OCI-LY1 (cell line): ENCODE results near the gene ZKSCAN3.

ENCODE experiments used
- H2AFZ ChIP-seq: fragments of 200-600 bp; sonication (generic), shearing (Covaris generic); 2 replicates; pipeline ENCODE4 v1.6.0; 2014; ENCODE audit warnings: antibody characterized with exemption, mild to moderate bottlenecking, low read length
- H3F3A ChIP-seq: fragments of 200-600 bp; sonication (generic), shearing (Covaris generic); 2 replicates; pipeline ENCODE4 v1.6.0; 2014; ENCODE audit warnings: mild to moderate bottlenecking, antibody characterized with exemption, low read length, moderate library complexity; ENCODE audit not compliant: insufficient read depth
- H3K27ac ChIP-seq: fragments of 200-600 bp; sonication (generic); 2 replicates; pipeline ENCODE4 v1.5.1; 2014; ENCODE audit warnings: low read length, mixed run types, mild to moderate bottlenecking, low read depth; ENCODE audit not compliant: poor library complexity, severe bottlenecking
- H3K27me3 ChIP-seq: fragments of 200-600 bp; sonication (generic); 2 replicates; pipeline ENCODE4 v1.6.0; 2014; ENCODE audit warnings: antibody characterized with exemption, mild to moderate bottlenecking, low read length, moderate library complexity; ENCODE audit not compliant: insufficient read depth
- H3K36me3 ChIP-seq: fragments of 200-600 bp; sonication (generic); 2 replicates; pipeline ENCODE4 v1.6.1; 2014; ENCODE audit warnings: mild to moderate bottlenecking, antibody characterized with exemption, low read length, moderate library complexity, mixed read lengths; ENCODE audit not compliant: insufficient read depth
- H3K4me1 ChIP-seq: fragments of 200-600 bp; sonication (generic); 2 replicates; pipeline ENCODE4 v1.5.1; 2014; ENCODE audit warnings: mild to moderate bottlenecking, low read length, moderate library complexity; ENCODE audit not compliant: insufficient read depth, severe bottlenecking
- H3K4me2 ChIP-seq: fragments of 200-600 bp; sonication (generic), shearing (Covaris generic); 2 replicates; pipeline ENCODE4 v1.6.1; 2014; ENCODE audit warnings: low read length
- H3K4me3 ChIP-seq: fragments of 200-600 bp; sonication (generic); 2 replicates; pipeline ENCODE4 v1.5.1; 2014; ENCODE audit warnings: low read length, low read depth, mild to moderate bottlenecking, mixed read lengths; ENCODE audit not compliant: poor library complexity, severe bottlenecking
- H3K79me2 ChIP-seq: fragments of 200-600 bp; shearing (Covaris generic); 2 replicates; pipeline ENCODE4 v1.6.1; 2016; ENCODE audit warnings: mixed run types, low read length, mixed read lengths; ENCODE audit not compliant: insufficient read depth
- H3K9ac ChIP-seq: fragments of 200-600 bp; sonication (generic), shearing (Covaris generic); 2 replicates; pipeline ENCODE4 v1.6.1; 2014; ENCODE audit warnings: mild to moderate bottlenecking, low read length, mixed read lengths
- H3K9me2 ChIP-seq: fragments of 200-600 bp; sonication (generic), shearing (Covaris generic); 2 replicates; pipeline ENCODE4 v1.6.1; 2014; ENCODE audit warnings: low read depth, mild to moderate bottlenecking, low read length, mixed read lengths
- H3K9me3 ChIP-seq: fragments of 200-600 bp; shearing (Covaris generic); 2 replicates; pipeline ENCODE4 v1.6.1; 2014; ENCODE audit warnings: low read length, mixed read lengths
- H4K20me1 ChIP-seq: fragments of 200-600 bp; sonication (generic), shearing (Covaris generic); 2 replicates; pipeline ENCODE4 v1.6.0; 2016; ENCODE audit warnings: mild to moderate bottlenecking, low read length; ENCODE audit not compliant: insufficient read depth
- EZH2 ChIP-seq: fragments of 200-600 bp; sonication (generic), shearing (Covaris generic); IDR thresholded peaks from 2 replicates; pipeline ENCODE4 v1.8.0; 2017; ENCODE audit warnings: borderline replicate concordance, mixed run types, mild to moderate bottlenecking, antibody characterized with exemption, low read length, moderate library complexity, mixed read lengths
- TF ChIP-seq, protein P1 (sequence below): fragments of 200-600 bp; sonication (generic), shearing (Covaris generic); IDR thresholded peaks from 2 replicates; pipeline ENCODE4 v1.5.1; 2017; ENCODE audit warnings: mild to moderate bottlenecking, antibody characterized with exemption, low read length, moderate library complexity, mixed read lengths

ZKSCAN3 gene

GRCh38 chr6:28336284-28337120 lies 13.2 kb upstream of the ZKSCAN3 start:
- no peaks in the 10 kb centered on the region for H3K79me2 ChIP-seq
- H4K20me1 ChIP-seq = no peaks in the 10 kb centered on the region
- H3K4me2 ChIP-seq = peak overlapping the region; percentile 91
- peaks cover 6% of the 10 kb centered on the region; the same call in 1 of the 2 replicates for H3K9me3 ChIP-seq
- H3K36me3 ChIP-seq = no peaks in the 10 kb centered on the region; the same call in 1 of the 2 replicates
- peaks cover 40% of the 10 kb centered on the region for H3K4me1 ChIP-seq
- peak overlapping the region; percentile 68 for H3K9ac ChIP-seq
- no peaks in the 10 kb centered on the region for H3F3A ChIP-seq
- no peaks in the 10 kb centered on the region for H3K9me2 ChIP-seq
- TF ChIP-seq, protein P1, sequence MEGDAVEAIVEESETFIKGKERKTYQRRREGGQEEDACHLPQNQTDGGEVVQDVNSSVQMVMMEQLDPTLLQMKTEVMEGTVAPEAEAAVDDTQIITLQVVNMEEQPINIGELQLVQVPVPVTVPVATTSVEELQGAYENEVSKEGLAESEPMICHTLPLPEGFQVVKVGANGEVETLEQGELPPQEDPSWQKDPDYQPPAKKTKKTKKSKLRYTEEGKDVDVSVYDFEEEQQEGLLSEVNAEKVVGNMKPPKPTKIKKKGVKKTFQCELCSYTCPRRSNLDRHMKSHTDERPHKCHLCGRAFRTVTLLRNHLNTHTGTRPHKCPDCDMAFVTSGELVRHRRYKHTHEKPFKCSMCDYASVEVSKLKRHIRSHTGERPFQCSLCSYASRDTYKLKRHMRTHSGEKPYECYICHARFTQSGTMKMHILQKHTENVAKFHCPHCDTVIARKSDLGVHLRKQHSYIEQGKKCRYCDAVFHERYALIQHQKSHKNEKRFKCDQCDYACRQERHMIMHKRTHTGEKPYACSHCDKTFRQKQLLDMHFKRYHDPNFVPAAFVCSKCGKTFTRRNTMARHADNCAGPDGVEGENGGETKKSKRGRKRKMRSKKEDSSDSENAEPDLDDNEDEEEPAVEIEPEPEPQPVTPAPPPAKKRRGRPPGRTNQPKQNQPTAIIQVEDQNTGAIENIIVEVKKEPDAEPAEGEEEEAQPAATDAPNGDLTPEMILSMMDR = no peak
- no peak for TF ChIP-seq EZH2
- peak overlapping the region; percentile 76 for H3K4me3 ChIP-seq
- peak overlapping the region; percentile 90 for H3K27ac ChIP-seq
- H2AFZ ChIP-seq = no peak overlapping the region; the same call in none of the 2 replicates
- H3K27me3 ChIP-seq = no peaks in the 10 kb centered on the region

- H3K9ac ChIP-seq = peak overlapping the region; percentile 53
- peak overlapping the region; percentile 76 for H3K4me3 ChIP-seq
Measured at GRCh38 chr6:28337121-28337520, 12.6 kb upstream of the ZKSCAN3 start.

DNA sequence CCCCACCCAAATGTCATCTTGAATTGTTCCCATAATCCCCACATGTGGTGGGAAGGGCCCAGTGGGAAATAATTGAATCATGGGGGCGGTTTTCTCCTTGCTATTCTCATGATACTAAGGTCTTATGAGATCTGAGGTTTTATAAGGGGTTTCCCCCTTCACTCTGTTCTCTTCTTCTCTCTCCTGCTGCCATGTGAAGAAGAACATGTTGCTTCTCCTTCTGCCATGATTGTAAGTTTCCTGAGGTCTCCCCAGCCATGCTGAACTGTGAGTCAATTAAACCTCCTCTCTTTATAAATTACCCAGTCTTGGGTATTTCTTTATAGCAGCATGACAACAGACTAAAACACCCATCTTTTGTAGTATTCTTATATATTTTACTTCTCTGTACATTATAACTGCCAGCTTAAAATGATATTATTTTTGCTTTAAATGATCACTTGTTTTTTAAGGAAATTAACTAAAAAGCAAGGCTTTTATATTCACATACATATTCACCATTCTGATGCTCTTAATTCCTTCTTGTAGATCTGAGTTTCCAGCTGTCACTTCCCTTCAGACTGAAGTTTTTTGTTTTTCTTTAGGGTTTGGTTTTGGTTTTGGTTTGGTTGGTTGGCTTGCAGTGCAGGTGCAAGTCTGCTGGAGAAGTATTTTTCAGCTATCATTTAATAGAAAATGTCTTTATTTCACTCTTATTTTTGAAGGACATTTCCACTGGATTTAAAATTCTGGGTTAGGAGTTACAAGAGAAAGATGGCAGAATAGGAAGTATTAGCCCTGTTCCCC lies 9.2 kb upstream of the ZKSCAN3 start:
- Histone ChIP-seq H3K9ac (no peak overlapping the region), H3K4me3 (no peak overlapping the region), H3K36me3 (no peaks in the 10 kb centered on the region; the same call in 1 of the 2 replicates), H3F3A (no peaks in the 10 kb centered on the region), H3K9me3 (peaks cover 6% of the 10 kb centered on the region; the same call in 1 of the 2 replicates), H3K4me1 (peaks cover 26% of the 10 kb centered on the region), H3K79me2 (no peaks in the 10 kb centered on the region), H3K4me2 (no peak overlapping the region), H3K27ac (no peak overlapping the region), H2AFZ (no peak overlapping the region), H3K27me3 (no peaks in the 10 kb centered on the region), H4K20me1 (no peaks in the 10 kb centered on the region), H3K9me2 (no peaks in the 10 kb centered on the region)
- TF ChIP-seq, protein P1 = no peak
- no peak for TF ChIP-seq EZH2

More at GRCh38 chr6:28337121-28337520, 12.6 kb upstream of the ZKSCAN3 start:
- Histone ChIP-seq H3K9me2 (no peaks in the 10 kb centered on the region), H3K4me2 (peak overlapping the region; percentile 91), H4K20me1 (no peaks in the 10 kb centered on the region), H3F3A (no peaks in the 10 kb centered on the region), H3K4me1 (peaks cover 40% of the 10 kb centered on the region), H3K9me3 (peaks cover 6% of the 10 kb centered on the region; the same call in 1 of the 2 replicates), H3K79me2 (no peaks in the 10 kb centered on the region), H3K36me3 (no peaks in the 10 kb centered on the region; the same call in 1 of the 2 replicates), H3K27me3 (no peaks in the 10 kb centered on the region), H2AFZ (no peak overlapping the region), H3K27ac (peak overlapping the region; percentile 90)
- TF ChIP-seq, protein P1 = no peak
- no peak for TF ChIP-seq EZH2
